Osteoblast (primary cell): Measurements from ENCODE around the gene ALX4. TPM values are rescaled to one million over a fixed set of nuclear protein-coding genes. Genes with fewer than 3 reads are reported as not detected.

Experiments used
- DNase-seq: peaks from one replicate; pipeline ENCODE4 v3.0.0; 2011; ENCODE audit warnings: low spot score, mixed read lengths; ENCODE audit not compliant: insufficient read length; ENCODE audit errors: missing footprints
- H2AFZ ChIP-seq: 2 replicates; pipeline ENCODE4 v1.6.0; 2011; ENCODE audit warnings: mild to moderate bottlenecking, low read length
- H3K27ac ChIP-seq: 2 replicates; pipeline ENCODE4 v1.5.1; 2011; ENCODE audit warnings: mild to moderate bottlenecking, low read depth, low read length, moderate library complexity
- H3K27me3 ChIP-seq: 2 replicates; pipeline ENCODE4 v1.6.0; 2012; ENCODE audit warnings: mild to moderate bottlenecking, control low read depth, inconsistent platforms, low read length, moderate library complexity; ENCODE audit not compliant: insufficient read depth
- H3K36me3 ChIP-seq: 2 replicates; pipeline ENCODE4 v1.5.1; 2011; ENCODE audit warnings: mild to moderate bottlenecking, low read length, control low read depth, moderate library complexity; ENCODE audit not compliant: insufficient read depth
- H3K4me1 ChIP-seq: 2 replicates; pipeline ENCODE4 v1.5.1; 2011; ENCODE audit warnings: mild to moderate bottlenecking, low read length, control low read depth, moderate library complexity; ENCODE audit not compliant: insufficient read depth
- H3K4me2 ChIP-seq: 2 replicates; pipeline ENCODE4 v1.6.0; 2011; ENCODE audit warnings: mild to moderate bottlenecking, low read length; ENCODE audit not compliant: insufficient read depth
- H3K4me3 ChIP-seq: fragments of 200-600 bp; sonication (generic); 3 replicates; pipeline ENCODE4 v1.5.1; 2012; ENCODE audit warnings: mild to moderate bottlenecking, low read length, inconsistent platforms; ENCODE audit not compliant: insufficient read depth
- H3K79me2 ChIP-seq: 2 replicates; pipeline ENCODE4 v1.6.0; 2012; ENCODE audit warnings: mild to moderate bottlenecking, low read length, control low read depth, inconsistent platforms; ENCODE audit not compliant: insufficient read depth
- H3K9me3 ChIP-seq: 2 replicates; pipeline ENCODE4 v1.5.1; 2011; ENCODE audit warnings: low read depth, low read length, control low read depth
- H4K20me1 ChIP-seq: 2 replicates; pipeline ENCODE4 v1.6.0; 2012; ENCODE audit warnings: mild to moderate bottlenecking, low read length, control low read depth; ENCODE audit not compliant: insufficient read depth
- total RNA-seq: library from RNA; depleted of rRNA; stranded (reverse); fragments of >200 nt; gene quantifications from 2 replicates; pipeline ENCODE4 v1.2.3, GENCODE V29; 2012
- TF ChIP-seq, protein P1 (sequence below): IDR thresholded peaks from 2 replicates; pipeline ENCODE4 v1.5.1; 2011; ENCODE audit warnings: mild to moderate bottlenecking, low read depth, low read length, moderate library complexity; ENCODE audit errors: extremely low read depth

The ALX4 gene
- total RNA-seq, 1 donor, result under 0.01 TPM

GRCh38 chr11:44345781-44346180 lies 35.8 kb upstream of the ALX4 start:
- Histone ChIP-seq H4K20me1 (no peaks in the 10 kb centered on the region), H3K4me3 (no peak overlapping the region), H3K9me3 (no peaks in the 10 kb centered on the region), H3K27me3 (peaks cover 39% of the 10 kb centered on the region), H3K4me2 (no peak overlapping the region), H2AFZ (no peak overlapping the region), H3K79me2 (no peaks in the 10 kb centered on the region), H3K4me1 (no peaks in the 10 kb centered on the region), H3K27ac (no peak overlapping the region), H3K36me3 (no peaks in the 10 kb centered on the region)
- no peak for DNase-seq
- TF ChIP-seq, protein P1, sequence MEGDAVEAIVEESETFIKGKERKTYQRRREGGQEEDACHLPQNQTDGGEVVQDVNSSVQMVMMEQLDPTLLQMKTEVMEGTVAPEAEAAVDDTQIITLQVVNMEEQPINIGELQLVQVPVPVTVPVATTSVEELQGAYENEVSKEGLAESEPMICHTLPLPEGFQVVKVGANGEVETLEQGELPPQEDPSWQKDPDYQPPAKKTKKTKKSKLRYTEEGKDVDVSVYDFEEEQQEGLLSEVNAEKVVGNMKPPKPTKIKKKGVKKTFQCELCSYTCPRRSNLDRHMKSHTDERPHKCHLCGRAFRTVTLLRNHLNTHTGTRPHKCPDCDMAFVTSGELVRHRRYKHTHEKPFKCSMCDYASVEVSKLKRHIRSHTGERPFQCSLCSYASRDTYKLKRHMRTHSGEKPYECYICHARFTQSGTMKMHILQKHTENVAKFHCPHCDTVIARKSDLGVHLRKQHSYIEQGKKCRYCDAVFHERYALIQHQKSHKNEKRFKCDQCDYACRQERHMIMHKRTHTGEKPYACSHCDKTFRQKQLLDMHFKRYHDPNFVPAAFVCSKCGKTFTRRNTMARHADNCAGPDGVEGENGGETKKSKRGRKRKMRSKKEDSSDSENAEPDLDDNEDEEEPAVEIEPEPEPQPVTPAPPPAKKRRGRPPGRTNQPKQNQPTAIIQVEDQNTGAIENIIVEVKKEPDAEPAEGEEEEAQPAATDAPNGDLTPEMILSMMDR, result no peak

DNA sequence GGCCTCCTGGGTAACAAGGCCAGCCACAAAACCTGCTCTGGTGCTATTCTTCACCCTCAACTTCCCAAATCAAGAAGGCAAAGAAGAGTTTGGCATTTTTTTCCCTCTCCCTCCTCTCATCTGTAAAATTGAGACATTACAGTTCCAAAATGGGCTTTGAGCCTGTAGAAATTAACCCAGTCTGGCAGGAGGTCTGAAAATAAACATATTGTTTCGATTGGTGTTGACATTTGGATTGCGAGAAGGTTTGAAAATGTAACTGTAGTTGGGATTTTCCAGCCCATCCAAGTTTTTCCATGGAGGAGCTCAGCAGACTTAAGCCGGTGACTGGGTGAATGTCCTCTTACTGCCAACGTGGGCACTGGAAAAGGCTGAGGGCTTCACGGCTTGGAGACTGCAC lies 35.0 kb upstream of the ALX4 start:
- Histone ChIP-seq H3K79me2 (no peaks in the 10 kb centered on the region), H4K20me1 (no peaks in the 10 kb centered on the region), H3K36me3 (no peaks in the 10 kb centered on the region), H3K27me3 (peaks cover 34% of the 10 kb centered on the region), H3K4me1 (no peaks in the 10 kb centered on the region), H3K4me2 (no peak overlapping the region), H3K27ac (no peak overlapping the region), H3K4me3 (no peak overlapping the region), H2AFZ (no peak overlapping the region), H3K9me3 (no peaks in the 10 kb centered on the region)
- TF ChIP-seq, protein P1, result no peak
- no peak for DNase-seq

- no peak for DNase-seq
- H3K27ac ChIP-seq, result no peak overlapping the region
- H3K9me3 ChIP-seq, result no peaks in the 10 kb centered on the region
- no peak overlapping the region for H3K4me3 ChIP-seq
- H4K20me1 ChIP-seq, result no peaks in the 10 kb centered on the region
- no peaks in the 10 kb centered on the region for H3K79me2 ChIP-seq
- no peaks in the 10 kb centered on the region for H3K4me1 ChIP-seq
- no peaks in the 10 kb centered on the region for H3K36me3 ChIP-seq
- H3K4me2 ChIP-seq, result no peak overlapping the region
- peaks cover 37% of the 10 kb centered on the region for H3K27me3 ChIP-seq
- TF ChIP-seq, protein P1, result no peak
- no peak overlapping the region for H2AFZ ChIP-seq
Observed at GRCh38 chr11:44344423-44344820, 34.5 kb upstream of the ALX4 start.

- TF ChIP-seq, protein P1, result no peak
- H3K27me3 ChIP-seq, result peaks cover 42% of the 10 kb centered on the region
- H3K36me3 ChIP-seq, result no peaks in the 10 kb centered on the region
- no peaks in the 10 kb centered on the region for H3K4me1 ChIP-seq
- H4K20me1 ChIP-seq, result no peaks in the 10 kb centered on the region
- H3K4me2 ChIP-seq, result no peak overlapping the region
- H3K79me2 ChIP-seq, result no peaks in the 10 kb centered on the region
- H2AFZ ChIP-seq, result no peak overlapping the region
- no peak for DNase-seq
- H3K27ac ChIP-seq, result no peak overlapping the region
- no peak overlapping the region for H3K4me3 ChIP-seq
- H3K9me3 ChIP-seq, result no peaks in the 10 kb centered on the region
Observed at GRCh38 chr11:44343778-44344422, 34.0 kb upstream of the ALX4 start.
